Measurements from ENCODE around the gene RPL26. TPM values are rescaled to one million over a fixed set of nuclear protein-coding genes. Genes with fewer than 3 reads are reported as not detected.

Gene RPL26
- total and polyA plus RNA-seq, 2 donors (not counting 3 experiments of a cell fraction or from before 2014, with no cell fraction given): 1,805 to 2,229 TPM

GRCh38 chr17:8386841-8387240 lies 3.8 kb upstream of the RPL26 start:
- CTCF ChIA-PET: interaction anchor here (1.5 to 3.8 kb wide), 2 partner anchors 359 to 399 kb away, joined by 4 to 19 read pairs; no protein-coding TSS in a partner anchor
- POLR2A ChIA-PET: no interaction called here
- DNase-seq (ENCODE audit: low read depth, low spot score): no peak
- Histone ChIP-seq H3K4me2 (ENCODE audit: insufficient read depth, low read length) (no peak overlapping the region), H3K9ac (replicated peaks; ENCODE audit: extremely low read depth, insufficient read depth, low read length) (no peak overlapping the region), H3K9me1 (replicated peaks; ENCODE audit: control insufficient read depth, extremely low read depth, insufficient read depth, low read length) (no peaks in the 10 kb centered on the region), H3K27me3 (ENCODE audit: control insufficient read depth in 2 of 2, insufficient read depth in 2 of 2, low read length in 2 of 2) (peaks cover 0 to 2% of the 10 kb centered on the region in 2 experiments), H3K27ac (ENCODE audit: insufficient read depth, low read depth, low read length) (no peak overlapping the region), H3K9me3 (replicated peaks; ENCODE audit: control insufficient read depth, insufficient read depth, low read length) (no peaks in the 10 kb centered on the region), H2AFZ (ENCODE audit: low read depth, low read length) (no peak overlapping the region), H3K79me2 (ENCODE audit: control insufficient read depth, insufficient read depth, low read length) (peaks cover 11% of the 10 kb centered on the region), H4K20me1 (replicated peaks; ENCODE audit: control insufficient read depth, extremely low read depth, insufficient read depth, low read length) (no peaks in the 10 kb centered on the region), H3K4me1 (ENCODE audit: control insufficient read depth, extremely low read depth, insufficient read depth, low read length) (peaks cover 15% of the 10 kb centered on the region), H3K36me3 (ENCODE audit: control insufficient read depth in 2 of 2, extremely low read depth in 1 of 2, insufficient read depth in 2 of 2, low read length in 2 of 2) (no peaks in the 10 kb centered on the region), H3K4me3 (replicated peaks in 1 of 3; ENCODE audit: insufficient read depth in 1 of 3, low read depth in 1 of 3, low read length in 3 of 3) (no peak overlapping the region)
- no peak for FAIRE-seq
- dilution Hi-C loops (cut with MboI; ENCODE audit: extremely low pct_ligation_motif_present, low sequenced_read_pairs) (no loop called here), intact Hi-C loops (cut with micrococcal nuclease) (no loop called here)
- no TSS peak for BruUV-seq (replicated peaks)
- TF ChIP-seq POLR2AphosphoS5 (IDR thresholded peaks at IDR 0.05; ENCODE audit: insufficient read depth, low read depth, low read length) (no peak), JUN (IDR thresholded peaks at IDR 0.05; ENCODE audit: borderline replicate concordance, insufficient read depth, insufficient read length, low read depth) (no peak), MAX (IDR thresholded peaks at IDR 0.05; ENCODE audit: insufficient read depth, insufficient read length) (no peak)

DNA sequence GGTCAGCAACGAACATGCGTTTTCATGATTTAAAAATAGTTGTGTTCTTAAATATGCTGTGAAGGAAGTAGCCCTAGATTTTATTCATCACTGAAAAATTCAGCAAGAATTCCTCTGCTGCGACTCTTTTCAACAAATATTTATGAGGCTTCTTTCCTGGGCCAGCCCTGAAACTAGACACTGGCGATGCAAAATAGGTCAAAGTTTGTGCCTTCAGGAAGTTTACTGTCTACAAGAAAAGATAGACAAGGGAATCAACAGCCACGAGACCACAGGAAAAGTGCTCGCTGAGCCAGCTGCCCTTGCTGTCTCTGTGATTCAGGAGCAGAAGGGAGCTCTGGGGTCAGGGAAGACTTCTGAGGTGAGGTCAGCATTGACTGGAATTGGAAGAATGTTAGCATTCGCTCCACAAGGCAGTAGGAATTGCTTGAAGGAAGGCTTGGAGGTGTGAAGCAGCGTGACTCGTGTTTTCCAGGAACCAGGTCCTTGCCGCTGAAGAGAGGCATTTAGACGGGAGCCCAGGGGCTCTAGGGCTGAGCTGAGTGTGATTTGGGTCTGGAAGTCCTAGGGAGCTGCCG lies 1.9 kb upstream of the RPL26 start:
- Histone ChIP-seq H3K36me3 (ENCODE audit: control insufficient read depth in 2 of 2, extremely low read depth in 1 of 2, insufficient read depth in 2 of 2, low read length in 2 of 2) (peaks cover 12% of the 10 kb centered on the region in 2 experiments), H3K27me3 (ENCODE audit: control insufficient read depth in 2 of 2, insufficient read depth in 2 of 2, low read length in 2 of 2) (no peaks in the 10 kb centered on the region), H4K20me1 (replicated peaks; ENCODE audit: control insufficient read depth, extremely low read depth, insufficient read depth, low read length) (no peaks in the 10 kb centered on the region), H3K4me2 (ENCODE audit: insufficient read depth, low read length) (peak overlapping the region; percentile 48), H2AFZ (ENCODE audit: low read depth, low read length) (peak overlapping the region; percentile 26), H3K4me3 (replicated peaks in 1 of 3; ENCODE audit: insufficient read depth in 1 of 3, low read depth in 1 of 3, low read length in 3 of 3) (no peak overlapping the region), H3K4me1 (ENCODE audit: control insufficient read depth, extremely low read depth, insufficient read depth, low read length) (peaks cover 35% of the 10 kb centered on the region), H3K9ac (replicated peaks; ENCODE audit: extremely low read depth, insufficient read depth, low read length) (no peak overlapping the region), H3K27ac (ENCODE audit: insufficient read depth, low read depth, low read length) (peak overlapping the region; percentile 44), H3K79me2 (ENCODE audit: control insufficient read depth, insufficient read depth, low read length) (peaks cover 31% of the 10 kb centered on the region), H3K9me3 (replicated peaks; ENCODE audit: control insufficient read depth, insufficient read depth, low read length) (no peaks in the 10 kb centered on the region), H3K9me1 (replicated peaks; ENCODE audit: control insufficient read depth, extremely low read depth, insufficient read depth, low read length) (no peaks in the 10 kb centered on the region)
- FAIRE-seq (peak; percentile 73), DNase-seq (ENCODE audit: low read depth, low spot score) (peak; percentile 44)
- CTCF ChIA-PET: interaction anchor here (0.7 to 3.8 kb wide), 3 partner anchors 19 to 401 kb away, joined by 3 to 19 read pairs (median 5); no protein-coding TSS in a partner anchor
- BruUV-seq (replicated peaks): no TSS peak
- dilution Hi-C loops (cut with MboI; ENCODE audit: extremely low pct_ligation_motif_present, low sequenced_read_pairs): no loop called here
- POLR2A ChIA-PET: no interaction called here
- intact Hi-C loops (cut with micrococcal nuclease): no loop called here
- TF ChIP-seq, protein P1, sequence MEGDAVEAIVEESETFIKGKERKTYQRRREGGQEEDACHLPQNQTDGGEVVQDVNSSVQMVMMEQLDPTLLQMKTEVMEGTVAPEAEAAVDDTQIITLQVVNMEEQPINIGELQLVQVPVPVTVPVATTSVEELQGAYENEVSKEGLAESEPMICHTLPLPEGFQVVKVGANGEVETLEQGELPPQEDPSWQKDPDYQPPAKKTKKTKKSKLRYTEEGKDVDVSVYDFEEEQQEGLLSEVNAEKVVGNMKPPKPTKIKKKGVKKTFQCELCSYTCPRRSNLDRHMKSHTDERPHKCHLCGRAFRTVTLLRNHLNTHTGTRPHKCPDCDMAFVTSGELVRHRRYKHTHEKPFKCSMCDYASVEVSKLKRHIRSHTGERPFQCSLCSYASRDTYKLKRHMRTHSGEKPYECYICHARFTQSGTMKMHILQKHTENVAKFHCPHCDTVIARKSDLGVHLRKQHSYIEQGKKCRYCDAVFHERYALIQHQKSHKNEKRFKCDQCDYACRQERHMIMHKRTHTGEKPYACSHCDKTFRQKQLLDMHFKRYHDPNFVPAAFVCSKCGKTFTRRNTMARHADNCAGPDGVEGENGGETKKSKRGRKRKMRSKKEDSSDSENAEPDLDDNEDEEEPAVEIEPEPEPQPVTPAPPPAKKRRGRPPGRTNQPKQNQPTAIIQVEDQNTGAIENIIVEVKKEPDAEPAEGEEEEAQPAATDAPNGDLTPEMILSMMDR (IDR thresholded peaks at IDR 0.05; ENCODE audit: extremely low read depth in 1 of 2, insufficient read depth in 1 of 2, low read depth in 1 of 2, low read length in 2 of 2): no peak
- TF ChIP-seq FOS (IDR thresholded peaks at IDR 0.05; ENCODE audit: borderline replicate concordance, insufficient read depth, low read length) (no peak), POLR2AphosphoS5 (IDR thresholded peaks at IDR 0.05; ENCODE audit: insufficient read depth, low read depth, low read length) (peak; percentile 21), JUN (IDR thresholded peaks at IDR 0.05; ENCODE audit: borderline replicate concordance, insufficient read depth, insufficient read length, low read depth) (no peak), POLR2A (IDR thresholded peaks at IDR 0.05; ENCODE audit: low read depth, low read length) (no peak), MAX (IDR thresholded peaks at IDR 0.05; ENCODE audit: insufficient read depth, insufficient read length) (peak; percentile 30), EZH2 (IDR thresholded peaks at IDR 0.05; ENCODE audit: borderline replicate concordance, low read depth, low read length, severe bottlenecking) (no peak)

All from endothelial cell of umbilical vein (primary cell).